ENCODE measurements around the gene PURB.

GRCh38 chr7:44849259-44849884 is 36.0 kb downstream of the PURB start:
- no peak for TF ChIP-seq SMC3 (conservative IDR thresholded peaks at IDR 0.05; ENCODE audit: poor library complexity)
- TF ChIP-seq CTCF (IDR thresholded peaks at IDR 0.05; ENCODE audit: poor library complexity, severe bottlenecking), result no peak
- no peak for TF ChIP-seq MXI1 (conservative IDR thresholded peaks at IDR 0.05; ENCODE audit: poor library complexity, severe bottlenecking)
- no peak for TF ChIP-seq EZH2 (IDR thresholded peaks at IDR 0.05; ENCODE audit: borderline replicate concordance, insufficient read depth, low read length, poor library complexity, severe bottlenecking)
- TF ChIP-seq RAD21 (conservative IDR thresholded peaks at IDR 0.05), result no peak
- TF ChIP-seq REST (IDR thresholded peaks at IDR 0.05; ENCODE audit: borderline replicate concordance), result no peak

Data from neural cell (in vitro differentiated cells).